ENCODE data around the gene JPT1. TPM values are rescaled to one million over a fixed set of nuclear protein-coding genes. Genes with fewer than 3 reads are reported as not detected.

JPT1 gene
- total RNA-seq, 1 donor from 2014 or later, result 282 TPM

- H3K4me3 Mint-ChIP-seq (ENCODE audit: unreplicated experiment), result peak overlapping the region; percentile 80
- Histone ChIP-seq H3K79me2 (ENCODE audit: insufficient read depth, low read length) (no peaks in the 10 kb centered on the region), H3K4me2 (ENCODE audit: low read length) (peak overlapping the region; percentile 85), H3K4me1 (ENCODE audit: insufficient read depth, low read length) (peaks cover 26% of the 10 kb centered on the region), H4K20me1 (ENCODE audit: insufficient read depth, low read length) (no peaks in the 10 kb centered on the region), H3K4me3 (ENCODE audit: insufficient read depth, low read depth, low read length) (peak overlapping the region; percentile 53), H3K9me3 (ENCODE audit: insufficient read depth, low read depth, low read length) (no peaks in the 10 kb centered on the region), H3K27ac (ENCODE audit: low read depth, low read length) (peak overlapping the region; percentile 17), H2AFZ (ENCODE audit: low read depth, low read length) (peak overlapping the region; percentile 84), H3K27me3 (ENCODE audit: insufficient read depth, low read length) (no peaks in the 10 kb centered on the region), H3K36me3 (ENCODE audit: insufficient read depth, low read length) (no peaks in the 10 kb centered on the region), H3K9ac (ENCODE audit: low read length) (peak overlapping the region; percentile 72)
- TF ChIP-seq CTCF (IDR thresholded peaks at IDR 0.05; ENCODE audit: insufficient read depth, low read depth, low read length) (no peak), EZH2 (IDR thresholded peaks at IDR 0.05; ENCODE audit: insufficient read depth, low read length) (no peak)
- H3K27ac Mint-ChIP-seq (ENCODE audit: unreplicated experiment), result peak overlapping the region; percentile 95
- H3K36me3 Mint-ChIP-seq (ENCODE audit: low read depth, unreplicated experiment), result peaks cover 2% of the 10 kb centered on the region
- no peaks in the 10 kb centered on the region for H3K9me3 Mint-ChIP-seq (ENCODE audit: unreplicated experiment)
- peaks cover under 1% of the 10 kb centered on the region for H3K27me3 Mint-ChIP-seq (ENCODE audit: low read depth, unreplicated experiment)
- peaks cover 39% of the 10 kb centered on the region for H3K4me1 Mint-ChIP-seq (ENCODE audit: low read depth, unreplicated experiment)
- FAIRE-seq, result no peak
- DNase-seq (ENCODE audit: low read depth), result no peak
Observed at GRCh38 chr17:75087182-75087557, 67.1 kb downstream of the JPT1 start.

GRCh38 chr17:75086496-75087181, 67.7 kb downstream of the JPT1 start:
- H3K4me3 ChIP-seq (ENCODE audit: insufficient read depth, low read depth, low read length), result no peak overlapping the region
- peaks cover 2% of the 10 kb centered on the region for H3K36me3 Mint-ChIP-seq (ENCODE audit: low read depth, unreplicated experiment)
- peak overlapping the region; percentile 85 for H3K4me2 ChIP-seq (ENCODE audit: low read length)
- peaks cover 26% of the 10 kb centered on the region for H3K4me1 ChIP-seq (ENCODE audit: insufficient read depth, low read length)
- peaks cover 3% of the 10 kb centered on the region for H3K27me3 Mint-ChIP-seq (ENCODE audit: low read depth, unreplicated experiment)
- H3K36me3 ChIP-seq (ENCODE audit: insufficient read depth, low read length), result no peaks in the 10 kb centered on the region
- H4K20me1 ChIP-seq (ENCODE audit: insufficient read depth, low read length), result no peaks in the 10 kb centered on the region
- FAIRE-seq, result no peak
- H3K27me3 ChIP-seq (ENCODE audit: insufficient read depth, low read length), result peaks cover 2% of the 10 kb centered on the region
- peak overlapping the region; percentile 80 for H3K4me3 Mint-ChIP-seq (ENCODE audit: unreplicated experiment)
- H3K4me1 Mint-ChIP-seq (ENCODE audit: low read depth, unreplicated experiment), result peaks cover 36% of the 10 kb centered on the region
- H3K9ac ChIP-seq (ENCODE audit: low read length), result no peak overlapping the region
- DNase-seq (ENCODE audit: low read depth), result no peak
- no peaks in the 10 kb centered on the region for H3K9me3 Mint-ChIP-seq (ENCODE audit: unreplicated experiment)
- H3K79me2 ChIP-seq (ENCODE audit: insufficient read depth, low read length), result no peaks in the 10 kb centered on the region
- no peak overlapping the region for H2AFZ ChIP-seq (ENCODE audit: low read depth, low read length)
- TF ChIP-seq CTCF (IDR thresholded peaks at IDR 0.05; ENCODE audit: insufficient read depth, low read depth, low read length), result no peak
- TF ChIP-seq EZH2 (IDR thresholded peaks at IDR 0.05; ENCODE audit: insufficient read depth, low read length), result no peak
- no peak overlapping the region for H3K27ac ChIP-seq (ENCODE audit: low read depth, low read length)
- H3K9me3 ChIP-seq (ENCODE audit: insufficient read depth, low read depth, low read length), result no peaks in the 10 kb centered on the region
- peak overlapping the region; percentile 95 for H3K27ac Mint-ChIP-seq (ENCODE audit: unreplicated experiment)

Other genes starting within 250 kb of the JPT1 start
- gene USH1G, start 231.3 kb downstream of the JPT1 start, total RNA-seq, result 0.14 TPM in 1 of 2 replicates, not detected in the other
- gene OTOP2, start 230.2 kb downstream of the JPT1 start, total RNA-seq, result not detected in 2 replicates
- not detected in 2 replicates for gene OTOP3, start 218.6 kb downstream of the JPT1 start, total RNA-seq
- 2.5 and 2.6 TPM in 2 replicates for gene HID1, start 181.8 kb downstream of the JPT1 start, total RNA-seq
- 59.1 and 62.9 TPM in 2 replicates for gene CDR2L, start 166.9 kb downstream of the JPT1 start, total RNA-seq
- 23.8 and 24.4 TPM in 2 replicates for gene MRPL58, start 141.8 kb downstream of the JPT1 start, total RNA-seq
- 238 and 239 TPM in 2 replicates for gene ATP5PD, start 107.5 kb downstream of the JPT1 start, total RNA-seq
- 17.1 and 18.6 TPM in 2 replicates for gene KCTD2, start 107.3 kb downstream of the JPT1 start, total RNA-seq
- 7.1 and 10.6 TPM in 2 replicates for gene SLC16A5, start 66.6 kb downstream of the JPT1 start, total RNA-seq
- gene ARMC7, start 44.5 kb downstream of the JPT1 start, total RNA-seq, result 11.5 and 11.9 TPM in 2 replicates
- 23.7 and 29.5 TPM in 2 replicates for gene NT5C, start 22.8 kb downstream of the JPT1 start, total RNA-seq
- gene SUMO2, start 28.4 kb upstream of the JPT1 start, total RNA-seq, result 413 and 449 TPM in 2 replicates
- 37.3 and 44.3 TPM in 2 replicates for gene NUP85, start 51.2 kb upstream of the JPT1 start, total RNA-seq
- 25.3 and 28.5 TPM in 2 replicates for gene GGA3, start 107.1 kb upstream of the JPT1 start, total RNA-seq
- 50.0 and 55.0 TPM in 2 replicates for gene MRPS7, start 107.4 kb upstream of the JPT1 start, total RNA-seq
- gene MIF4GD, start 116.7 kb upstream of the JPT1 start, total RNA-seq, result 3.9 and 5.0 TPM in 2 replicates
- 8.8 and 12.8 TPM in 2 replicates for gene SLC25A19, start 134.9 kb upstream of the JPT1 start, total RNA-seq